Coronary artery (tissue), 2 donors: Measurements from ENCODE around the gene NEU2.

ENCODE experiments used
- DNase-seq: peaks from one replicate; pipeline ENCODE4 v3.0.0-alpha.2; 2017; ENCODE audit warnings: low spot score
- H3K27ac ChIP-seq, 2 donors: fragments of 200-600 bp; sonication (generic); one replicate each; pipeline ENCODE4 v1.5.1; 2016 to 2019
- H3K4me3 ChIP-seq: fragments of 200-600 bp; sonication (generic); 2 replicates; pipeline ENCODE4 v1.5.1; 2016; ENCODE audit warnings: mild to moderate bottlenecking, moderate library complexity
- TF ChIP-seq, protein P1 (sequence below): fragments of 200-600 bp; sonication (generic); IDR thresholded peaks from one replicate; pipeline ENCODE4 v1.5.1; 2019; ENCODE audit warnings: antibody characterized with exemption

The NEU2 gene

DNA sequence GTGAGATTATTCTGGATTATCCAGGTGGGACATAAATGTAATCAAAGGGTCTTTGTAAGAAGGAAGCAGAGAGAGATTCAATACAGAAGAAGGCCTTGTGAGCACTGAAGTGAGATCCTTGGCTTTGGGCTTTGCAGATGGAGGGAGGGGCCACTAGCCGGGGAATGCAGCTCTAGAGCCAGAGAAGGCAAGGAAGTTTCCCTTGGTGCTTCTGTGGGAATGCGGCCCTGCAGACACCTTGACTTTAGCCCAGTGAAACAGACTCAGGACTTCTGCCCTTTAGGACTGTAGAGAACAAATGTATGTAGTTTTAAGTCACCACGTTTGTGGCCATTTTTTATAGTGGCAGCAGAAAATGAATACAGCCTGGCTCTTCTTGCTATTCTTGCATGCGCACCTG is 8.1 kb downstream of the NEU2 start:
- TF ChIP-seq, protein P1, sequence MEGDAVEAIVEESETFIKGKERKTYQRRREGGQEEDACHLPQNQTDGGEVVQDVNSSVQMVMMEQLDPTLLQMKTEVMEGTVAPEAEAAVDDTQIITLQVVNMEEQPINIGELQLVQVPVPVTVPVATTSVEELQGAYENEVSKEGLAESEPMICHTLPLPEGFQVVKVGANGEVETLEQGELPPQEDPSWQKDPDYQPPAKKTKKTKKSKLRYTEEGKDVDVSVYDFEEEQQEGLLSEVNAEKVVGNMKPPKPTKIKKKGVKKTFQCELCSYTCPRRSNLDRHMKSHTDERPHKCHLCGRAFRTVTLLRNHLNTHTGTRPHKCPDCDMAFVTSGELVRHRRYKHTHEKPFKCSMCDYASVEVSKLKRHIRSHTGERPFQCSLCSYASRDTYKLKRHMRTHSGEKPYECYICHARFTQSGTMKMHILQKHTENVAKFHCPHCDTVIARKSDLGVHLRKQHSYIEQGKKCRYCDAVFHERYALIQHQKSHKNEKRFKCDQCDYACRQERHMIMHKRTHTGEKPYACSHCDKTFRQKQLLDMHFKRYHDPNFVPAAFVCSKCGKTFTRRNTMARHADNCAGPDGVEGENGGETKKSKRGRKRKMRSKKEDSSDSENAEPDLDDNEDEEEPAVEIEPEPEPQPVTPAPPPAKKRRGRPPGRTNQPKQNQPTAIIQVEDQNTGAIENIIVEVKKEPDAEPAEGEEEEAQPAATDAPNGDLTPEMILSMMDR, result no peak
- Histone ChIP-seq H3K4me3 (no peak overlapping the region), H3K27ac (no peak overlapping the region)
- peak; percentile 38 for DNase-seq

DNA sequence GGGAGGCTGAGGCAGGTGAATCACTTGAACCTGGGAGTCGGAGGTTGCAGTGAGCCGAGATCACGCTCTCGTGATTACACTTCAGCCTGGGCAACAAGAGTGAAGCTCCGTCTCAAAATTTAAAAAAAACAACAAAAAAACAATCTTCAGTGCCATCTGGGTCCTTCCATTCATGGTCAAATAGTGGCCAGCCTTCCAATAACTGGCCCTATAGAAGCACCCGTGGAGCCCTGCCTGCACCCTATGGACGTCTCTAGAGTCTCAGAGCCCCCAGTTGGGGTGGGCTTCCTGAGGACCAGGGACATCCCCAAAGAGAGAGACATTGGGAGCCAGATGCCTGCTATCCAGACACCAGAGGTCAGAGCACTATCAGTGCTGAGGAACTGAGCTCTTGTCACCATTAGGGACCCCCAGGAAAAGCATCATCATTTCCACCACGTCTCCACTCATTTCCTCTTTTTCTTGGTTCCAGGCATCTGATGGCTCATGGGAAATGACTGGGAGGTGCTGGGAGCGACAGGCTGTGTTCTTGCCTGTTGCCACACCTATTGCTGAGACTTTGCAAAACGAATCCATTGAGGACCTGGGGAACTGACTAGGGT is 9.4 kb downstream of the NEU2 start:
- no peak overlapping the region for H3K4me3 ChIP-seq
- no peak overlapping the region for H3K27ac ChIP-seq

DNA sequence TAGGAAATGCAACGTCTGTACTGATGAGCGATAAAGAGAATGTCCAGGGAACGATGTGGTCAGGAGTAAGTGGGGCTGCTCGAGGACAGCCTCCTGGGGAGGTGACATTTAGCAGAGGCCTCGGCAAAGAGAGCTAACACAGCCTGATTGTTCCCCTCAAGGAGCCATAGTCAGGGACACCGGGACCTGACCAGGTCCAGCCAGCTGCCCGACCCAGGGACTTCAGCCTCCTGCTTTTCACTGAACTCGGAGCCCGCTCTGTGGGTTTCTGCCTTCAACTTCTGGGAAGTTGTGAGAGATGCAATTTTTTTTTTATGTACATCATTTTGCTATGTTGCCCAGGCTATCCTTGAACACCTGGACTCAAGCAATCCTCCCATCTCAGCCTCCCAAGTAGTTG is 10.1 kb downstream of the NEU2 start:
- no peak overlapping the region for H3K4me3 ChIP-seq
- TF ChIP-seq, protein P1, result no peak
- DNase-seq, result peak; percentile 40
- H3K27ac ChIP-seq, result no peak overlapping the region

More for the DNA sequence above, 9.4 kb downstream of the NEU2 start:
- DNase-seq, result peak; percentile 50
- TF ChIP-seq, protein P1, result no peak

DNA sequence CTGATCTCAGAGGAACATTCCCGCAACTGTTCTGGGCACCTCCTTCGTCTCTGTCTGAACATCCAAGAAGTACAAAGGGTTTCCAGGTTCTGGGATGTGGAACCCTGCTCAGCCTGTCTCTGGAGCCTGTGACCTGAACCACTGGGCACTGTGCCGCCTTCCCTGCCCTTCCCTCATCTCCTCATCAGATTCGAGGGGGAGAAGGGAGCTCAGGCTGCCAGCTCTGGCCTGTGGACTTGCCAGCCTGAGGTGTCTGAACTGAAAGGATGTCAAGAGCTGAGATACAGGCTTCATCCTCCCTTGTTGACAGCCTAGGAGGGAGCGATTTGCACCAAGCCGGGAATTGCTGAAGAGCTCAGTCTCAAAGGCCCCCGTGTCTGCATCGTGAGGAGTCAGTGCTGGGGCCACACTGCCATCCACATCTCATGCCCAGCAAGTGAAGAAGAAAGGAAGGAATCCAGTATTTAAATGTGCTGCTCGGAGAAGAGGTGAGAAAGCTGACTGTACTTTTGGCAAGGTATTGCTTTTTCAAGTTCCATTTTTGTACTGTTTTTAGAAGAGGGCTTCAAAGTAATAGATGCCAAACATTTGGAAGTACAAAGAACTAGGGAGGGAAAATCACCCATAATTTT is 12.6 kb downstream of the NEU2 start:
- Histone ChIP-seq H3K4me3 (no peak overlapping the region), H3K27ac (no peak overlapping the region)
- DNase-seq, result peak; percentile 38
- TF ChIP-seq, protein P1, result no peak

DNA sequence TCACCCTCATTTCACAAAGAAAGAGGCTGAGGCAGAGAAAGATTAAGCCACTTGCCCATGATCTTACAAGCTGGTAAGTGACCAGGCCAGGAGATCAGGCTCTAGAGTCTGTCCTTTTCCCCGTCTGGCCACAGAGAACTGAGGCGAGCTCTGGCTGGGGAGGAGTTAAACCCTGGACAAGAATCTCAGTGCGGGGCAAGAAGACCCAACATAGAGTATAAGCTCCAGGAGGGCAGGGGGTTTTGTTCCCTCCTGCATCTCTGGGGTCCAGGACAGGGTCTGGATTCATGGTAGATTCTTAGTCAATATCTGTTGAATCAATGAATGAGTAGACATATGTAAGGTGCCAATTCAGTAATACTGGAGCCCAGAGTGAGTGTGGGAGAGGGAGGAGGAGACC is 14.7 kb downstream of the NEU2 start:
- Histone ChIP-seq H3K4me3 (no peak overlapping the region), H3K27ac (no peak overlapping the region)
- TF ChIP-seq, protein P1, result no peak
- DNase-seq, result peak; percentile 55

DNA sequence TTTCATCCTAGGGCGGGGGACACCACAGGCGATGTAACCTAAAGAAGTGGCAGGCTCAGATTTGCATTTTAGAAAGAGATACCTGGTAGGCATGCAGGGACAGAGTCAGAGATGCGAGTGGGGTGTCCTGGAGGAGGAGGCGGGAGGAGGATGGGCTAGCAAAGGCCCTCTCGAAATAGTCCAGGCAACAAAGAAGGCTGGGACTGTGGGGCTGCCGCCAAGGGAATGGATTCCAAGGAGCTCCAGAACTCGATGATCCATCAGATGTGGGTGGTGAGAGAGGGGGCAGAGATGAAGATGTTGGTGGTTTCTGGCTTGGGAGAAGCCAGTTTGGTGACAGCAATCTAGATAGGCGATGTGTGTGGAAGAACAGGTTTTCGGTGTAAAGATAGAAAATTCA is 15.2 kb downstream of the NEU2 start:
- Histone ChIP-seq H3K4me3 (no peak overlapping the region), H3K27ac (no peak overlapping the region)
- TF ChIP-seq, protein P1, result no peak
- peak; percentile 52 for DNase-seq

DNA sequence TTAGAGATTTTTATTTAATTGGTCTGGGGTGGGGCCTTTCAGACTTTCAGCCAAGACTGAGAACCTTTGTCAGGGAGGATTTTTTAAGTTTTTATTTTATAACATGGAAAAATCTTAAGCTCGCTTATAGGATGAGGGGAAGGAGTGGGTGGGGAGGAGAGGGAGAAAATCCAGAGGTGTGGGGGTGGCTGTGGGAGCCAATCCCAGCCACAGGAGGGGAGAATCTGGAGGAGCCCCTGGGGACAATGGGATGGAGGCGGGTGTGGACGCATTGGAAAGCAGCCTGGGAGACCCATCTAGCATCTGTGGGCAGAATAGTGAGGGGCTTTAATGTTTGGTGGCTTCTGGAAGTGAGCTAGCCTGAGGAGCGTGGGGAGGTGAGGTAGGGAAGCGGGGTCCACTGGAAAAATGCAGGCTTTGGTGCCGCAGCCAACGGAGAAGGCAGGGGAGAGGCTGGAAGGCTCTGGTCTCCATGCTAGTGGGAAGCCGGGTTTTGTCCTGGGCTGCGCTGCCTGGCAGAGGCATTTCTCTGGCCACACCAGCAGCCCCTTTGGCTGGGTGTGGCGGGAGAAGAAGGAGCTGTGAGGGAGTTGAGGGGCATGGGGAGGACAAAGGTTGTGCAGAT is 16.2 kb downstream of the NEU2 start:
- TF ChIP-seq, protein P1, result no peak
- peak; percentile 47 for DNase-seq
- Histone ChIP-seq H3K27ac (no peak overlapping the region), H3K4me3 (no peak overlapping the region)
